Skeletal muscle tissue (tissue), 4 donors: ENCODE results near the gene AAMP. TPM values are rescaled to one million over a fixed set of nuclear protein-coding genes. Genes with fewer than 3 reads are reported as not detected.

Experiments
- H3K27ac ChIP-seq: one replicate; pipeline ENCODE4 v1.7.0; 2013; ENCODE audit warnings: mild to moderate bottlenecking, low read depth, low read length, inconsistent platforms
- H3K27me3 ChIP-seq, 3 donors: one replicate each; pipeline ENCODE4 v1.7.0; 2013; ENCODE audit warnings: low read length in 3 of 3; ENCODE audit not compliant: control insufficient read depth in 3 of 3, insufficient read depth in 3 of 3
- H3K36me3 ChIP-seq, 3 donors: one replicate each; pipeline ENCODE4 v1.7.0; 2013; ENCODE audit warnings: low read length in 3 of 3; ENCODE audit not compliant: control insufficient read depth in 3 of 3, insufficient read depth in 3 of 3
- H3K4me1 ChIP-seq, 3 donors: one replicate each; pipeline ENCODE4 v1.7.0; 2013; ENCODE audit warnings: low read length in 3 of 3, mild to moderate bottlenecking in 3 of 3; ENCODE audit not compliant: control insufficient read depth in 3 of 3, insufficient read depth in 3 of 3
- H3K4me3 ChIP-seq, 3 donors: one replicate each; pipeline ENCODE4 v1.7.0; 2013; ENCODE audit warnings: low read length in 3 of 3
- H3K9ac ChIP-seq, 3 donors: one replicate each; pipeline ENCODE4 v1.7.0; 2013; ENCODE audit warnings: low read length in 3 of 3, mild to moderate bottlenecking in 3 of 3, moderate library complexity in 2 of 3, low read depth in 1 of 3
- H3K9me3 ChIP-seq, 3 donors: one replicate each; pipeline ENCODE4 v1.7.0; 2013; ENCODE audit warnings: low read length in 3 of 3; ENCODE audit not compliant: control insufficient read depth in 3 of 3
- total RNA-seq: library from RNA; depleted of rRNA; stranded (reverse); fragments of >200 nt; gene quantifications from one replicate; pipeline ENCODE4 v1.2.3, GENCODE V29; 2014
- donor health status: Osteomylitis.

The AAMP gene
- total RNA-seq, 1 donor from 2014 or later: 121 TPM

- H3K4me3 ChIP-seq: no peak overlapping the region
- no peaks in the 10 kb centered on the region for H3K27me3 ChIP-seq
- H3K36me3 ChIP-seq: peaks cover 29 to 36% (median 29%) of the 10 kb centered on the region in 3 donors
- H3K9ac ChIP-seq: peak overlapping the region in 2 of 3 donors; percentile 16 to 43
- H3K4me1 ChIP-seq: peaks cover 22 to 55% (median 39%) of the 10 kb centered on the region in 3 donors
- peak overlapping the region; percentile 2 for H3K27ac ChIP-seq
- no peaks in the 10 kb centered on the region for H3K9me3 ChIP-seq
Measured at GRCh38 chr2:218261423-218262236, 8.3 kb downstream of the AAMP start.

DNA sequence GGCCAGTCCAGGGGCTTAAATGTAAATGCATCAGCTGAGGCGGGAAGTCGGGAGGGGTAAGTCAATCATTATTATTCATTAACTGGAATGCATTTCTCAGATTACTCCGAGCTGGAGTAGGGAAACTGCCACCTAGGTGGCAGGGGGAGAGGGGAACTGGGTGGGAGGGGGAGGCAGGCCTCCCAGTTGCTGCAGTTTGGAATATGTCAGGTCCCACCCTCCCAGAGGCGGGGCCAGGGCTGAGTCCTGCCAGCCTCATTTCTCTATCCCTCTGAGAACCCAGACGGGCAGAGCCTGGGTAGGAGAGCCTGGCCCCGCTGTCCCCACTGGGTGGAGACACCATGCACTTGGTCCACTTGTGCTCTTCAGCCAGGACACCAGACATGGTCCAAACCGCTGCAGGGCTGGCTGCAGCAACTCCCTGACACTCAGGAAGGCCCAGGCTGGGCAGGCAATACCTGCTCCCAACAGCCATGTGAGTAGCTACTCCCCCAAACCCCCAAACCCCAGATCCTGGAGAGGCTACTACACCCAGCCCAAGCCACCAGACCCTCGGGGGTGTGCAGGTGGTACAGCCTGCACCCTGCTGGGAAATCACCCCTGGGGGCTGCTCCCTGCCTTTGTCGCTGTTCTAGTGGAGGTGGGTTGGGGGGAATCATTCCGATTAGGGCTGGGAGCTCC, 9.1 kb downstream of the AAMP start, which contains the start of gene GPBAR1:
Gene GPBAR1, plus strand, starts transcription at position 274 of the 681 bp plus-strand sequence. CDS start 1,710 bp downstream, outside the sequence.
- H3K4me1 ChIP-seq: peaks cover 22 to 55% (median 39%) of the 10 kb centered on the region in 3 donors
- peak within 1 kb of the TSS; percentile 40 to 54 (median 43) for H3K9ac ChIP-seq
- H3K36me3 ChIP-seq: peaks cover 24 to 28% (median 25%) of the 10 kb centered on the region in 3 donors
- no peaks in the 10 kb centered on the region for H3K27me3 ChIP-seq
- H3K27ac ChIP-seq: peak within 1 kb of the TSS; percentile 80
- no peak within 1 kb of the TSS for H3K4me3 ChIP-seq
- no peaks in the 10 kb centered on the region for H3K9me3 ChIP-seq

- H3K9me3 ChIP-seq: no peaks in the 10 kb centered on the region
- no peak overlapping the region for H3K9ac ChIP-seq
- no peaks in the 10 kb centered on the region for H3K27me3 ChIP-seq
- peak overlapping the region; percentile 80 for H3K27ac ChIP-seq
- peaks cover 22 to 55% (median 39%) of the 10 kb centered on the region in 3 donors for H3K4me1 ChIP-seq
- H3K4me3 ChIP-seq: no peak overlapping the region
- peaks cover 21 to 26% (median 22%) of the 10 kb centered on the region in 3 donors for H3K36me3 ChIP-seq
Measured at GRCh38 chr2:218260166-218260565, 9.8 kb downstream of the AAMP start.

DNA sequence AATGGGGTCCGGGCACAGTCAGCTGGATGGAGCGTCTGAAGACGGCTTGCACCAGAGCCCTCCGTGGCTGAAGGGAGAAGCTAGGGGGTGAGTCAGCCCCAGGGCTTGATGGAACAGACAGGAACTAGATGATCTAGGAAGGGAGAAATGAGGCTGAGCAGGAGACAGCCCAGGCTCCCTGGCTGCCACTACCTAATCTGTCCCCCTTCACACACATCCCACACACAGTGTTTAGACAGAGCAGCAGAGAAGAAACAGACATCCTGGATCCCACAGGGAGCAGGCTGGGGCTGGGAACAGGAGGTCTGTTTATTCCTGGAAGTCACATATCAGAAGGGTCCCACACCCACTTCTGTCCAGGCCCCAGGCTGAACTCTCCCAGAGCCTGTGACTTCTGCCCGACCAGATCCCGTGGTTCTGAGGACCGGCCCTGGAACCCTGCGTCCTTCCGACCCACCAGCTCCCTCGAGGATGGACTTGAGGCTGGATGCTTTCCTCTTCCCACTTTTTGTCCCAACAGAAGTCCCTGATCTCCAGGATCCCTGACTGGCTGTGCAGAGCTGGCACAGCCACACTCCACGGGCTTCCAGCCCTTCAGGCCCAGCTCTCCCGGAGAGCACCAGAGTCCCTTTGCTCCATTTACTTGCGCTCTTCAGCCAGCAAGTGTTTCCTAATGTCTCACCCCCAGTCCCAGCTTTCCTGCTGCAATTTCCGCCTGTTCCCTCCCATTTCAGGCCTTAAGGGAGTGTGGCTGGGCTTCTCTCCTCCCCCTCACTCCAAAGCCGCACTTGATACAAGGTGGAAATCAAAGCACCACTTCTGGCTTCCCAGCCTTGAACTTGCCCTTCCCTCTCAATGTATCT, 10.6 kb downstream of the AAMP start:
- Histone ChIP-seq H3K4me1 (peaks cover 22 to 61% (median 43%) of the 10 kb centered on the region in 3 donors), H3K36me3 (peaks cover 16 to 26% (median 22%) of the 10 kb centered on the region in 3 donors), H3K9me3 (no peaks in the 10 kb centered on the region), H3K4me3 (peak overlapping the region in 1 of 3 donors; percentile 23), H3K27me3 (no peaks in the 10 kb centered on the region), H3K9ac (peak overlapping the region; percentile 40 to 54 (median 43)), H3K27ac (peak overlapping the region; percentile 80)

GRCh38 chr2:218257390-218257981, 12.5 kb downstream of the AAMP start:
- peaks cover 22 to 34% (median 31%) of the 10 kb centered on the region in 3 donors for H3K36me3 ChIP-seq
- no peak overlapping the region for H3K4me3 ChIP-seq
- peak overlapping the region; percentile 46 for H3K27ac ChIP-seq
- H3K9me3 ChIP-seq: no peaks in the 10 kb centered on the region
- peaks cover 40 to 67% (median 57%) of the 10 kb centered on the region in 3 donors for H3K4me1 ChIP-seq
- no peak overlapping the region for H3K9ac ChIP-seq
- H3K27me3 ChIP-seq: no peaks in the 10 kb centered on the region

DNA sequence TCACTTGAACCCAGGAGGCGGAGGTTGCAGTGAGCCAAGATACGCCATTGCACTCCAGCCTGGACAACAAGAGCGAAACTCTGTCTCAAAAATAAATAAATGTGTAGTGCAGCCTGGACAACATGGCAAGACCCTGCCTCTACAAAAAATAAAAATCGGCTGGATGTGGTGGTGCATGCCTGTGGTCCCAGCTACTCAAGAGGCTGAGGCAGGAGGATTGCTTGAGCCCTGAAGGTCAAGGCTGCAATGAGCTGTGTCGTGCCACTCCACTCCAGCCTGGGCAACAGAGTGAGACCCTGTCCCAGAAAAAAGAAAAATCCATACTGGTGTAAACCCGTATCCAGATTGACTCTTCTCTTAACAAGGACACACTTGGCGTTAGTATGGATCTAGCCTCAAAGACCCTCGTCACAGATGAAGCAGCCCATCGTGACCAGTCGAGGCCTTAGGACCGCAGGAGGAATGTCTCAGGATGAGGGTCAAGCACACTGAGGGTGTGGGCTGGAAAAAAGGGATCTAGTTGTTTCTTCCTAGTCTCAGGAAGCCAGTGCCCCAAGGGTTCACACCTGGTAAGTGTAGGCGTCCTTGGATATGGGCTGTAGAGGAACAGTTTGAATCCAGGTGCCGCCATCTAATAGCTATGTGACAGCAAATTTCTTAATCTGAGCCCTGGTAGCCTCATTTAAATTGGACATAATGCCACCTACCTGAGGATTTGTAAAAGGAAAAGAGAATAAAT, 13.2 kb downstream of the AAMP start:
- Histone ChIP-seq H3K9ac (no peak overlapping the region), H3K36me3 (peaks cover 26 to 40% (median 38%) of the 10 kb centered on the region in 3 donors), H3K9me3 (no peaks in the 10 kb centered on the region), H3K4me3 (no peak overlapping the region), H3K27me3 (no peaks in the 10 kb centered on the region), H3K4me1 (peaks cover 46 to 67% (median 57%) of the 10 kb centered on the region in 3 donors), H3K27ac (peak overlapping the region; percentile 46)

GRCh38 chr2:218255446-218255845, 14.5 kb downstream of the AAMP start:
- Histone ChIP-seq H3K27me3 (no peaks in the 10 kb centered on the region), H3K4me1 (peaks cover 41 to 57% (median 48%) of the 10 kb centered on the region in 3 donors), H3K9me3 (no peaks in the 10 kb centered on the region), H3K9ac (no peak overlapping the region), H3K4me3 (no peak overlapping the region), H3K27ac (no peak overlapping the region), H3K36me3 (peaks cover 35 to 51% (median 51%) of the 10 kb centered on the region in 3 donors)

GRCh38 chr2:218253232-218253625, 16.7 kb downstream of the AAMP start:
- Histone ChIP-seq H3K27me3 (no peaks in the 10 kb centered on the region), H3K36me3 (peaks cover 55 to 72% (median 71%) of the 10 kb centered on the region in 3 donors), H3K9ac (peak overlapping the region in 2 of 3 donors; percentile 33 to 73), H3K4me1 (peaks cover 25 to 36% (median 27%) of the 10 kb centered on the region in 3 donors), H3K9me3 (no peaks in the 10 kb centered on the region), H3K4me3 (no peak overlapping the region), H3K27ac (peak overlapping the region; percentile 62)
